GM18858 (cell line): ENCODE measurements around the gene RNU5D-1.

ENCODE experiments used
- ATAC-seq: cut with Tn5 transposase; IDR thresholded peaks from one replicate; pipeline ENCODE4 v1.9.1; 2021; ENCODE audit not compliant: unreplicated experiment

The RNU5D-1 gene

DNA sequence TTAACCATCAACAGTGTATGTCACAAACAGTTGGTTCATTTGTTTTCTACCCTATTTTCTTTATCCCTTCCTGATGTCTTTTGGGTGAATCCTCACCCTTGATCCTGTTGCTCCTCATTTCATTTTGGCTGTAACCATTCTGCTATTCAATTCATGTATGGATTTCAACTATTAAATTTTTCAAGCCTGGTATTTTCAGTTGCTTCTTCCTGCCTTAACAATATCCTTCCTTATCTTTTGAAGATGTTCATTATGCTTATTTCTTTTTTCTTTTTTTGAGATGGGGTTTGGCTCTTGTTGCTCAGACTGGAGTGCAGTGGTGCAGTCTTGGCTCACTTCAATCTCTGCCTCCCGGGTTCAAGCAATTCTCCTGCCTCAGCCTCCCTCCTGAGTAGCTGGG lies 2.8 kb upstream of the RNU5D-1 start:
- ATAC-seq = no peak

DNA sequence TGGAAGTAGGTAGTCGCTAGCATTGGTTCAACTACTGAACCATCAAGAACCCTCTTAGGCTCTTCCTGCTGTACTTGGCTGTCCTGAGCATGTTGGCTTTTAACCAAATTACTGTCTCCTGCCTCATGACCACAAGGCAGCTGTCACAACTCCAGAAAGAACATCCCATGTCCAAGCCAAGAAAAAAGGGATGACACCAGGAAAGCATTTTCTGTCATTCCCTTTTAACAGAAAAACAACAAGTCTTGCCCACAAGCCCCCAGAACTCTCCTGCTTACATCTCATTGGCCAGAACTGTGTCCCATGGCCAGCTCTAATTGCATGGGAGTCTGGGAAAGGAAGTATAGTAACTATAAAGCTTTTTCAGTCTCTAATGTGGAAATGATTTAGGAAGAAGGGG lies 2.4 kb upstream of the RNU5D-1 start:
- ATAC-seq = no peak

- ATAC-seq = no peak
These were observed 5.8 kb downstream of the RNU5D-1 start for GRCh38 chr1:44724955-44725698.

- ATAC-seq = no peak
These were observed 6.5 kb downstream of the RNU5D-1 start for GRCh38 chr1:44724296-44724954.

GRCh38 chr1:44723496-44724295 lies 7.3 kb downstream of the RNU5D-1 start:
- no peak for ATAC-seq

GRCh38 chr1:44723064-44723463 lies 7.9 kb downstream of the RNU5D-1 start:
- no peak for ATAC-seq

DNA sequence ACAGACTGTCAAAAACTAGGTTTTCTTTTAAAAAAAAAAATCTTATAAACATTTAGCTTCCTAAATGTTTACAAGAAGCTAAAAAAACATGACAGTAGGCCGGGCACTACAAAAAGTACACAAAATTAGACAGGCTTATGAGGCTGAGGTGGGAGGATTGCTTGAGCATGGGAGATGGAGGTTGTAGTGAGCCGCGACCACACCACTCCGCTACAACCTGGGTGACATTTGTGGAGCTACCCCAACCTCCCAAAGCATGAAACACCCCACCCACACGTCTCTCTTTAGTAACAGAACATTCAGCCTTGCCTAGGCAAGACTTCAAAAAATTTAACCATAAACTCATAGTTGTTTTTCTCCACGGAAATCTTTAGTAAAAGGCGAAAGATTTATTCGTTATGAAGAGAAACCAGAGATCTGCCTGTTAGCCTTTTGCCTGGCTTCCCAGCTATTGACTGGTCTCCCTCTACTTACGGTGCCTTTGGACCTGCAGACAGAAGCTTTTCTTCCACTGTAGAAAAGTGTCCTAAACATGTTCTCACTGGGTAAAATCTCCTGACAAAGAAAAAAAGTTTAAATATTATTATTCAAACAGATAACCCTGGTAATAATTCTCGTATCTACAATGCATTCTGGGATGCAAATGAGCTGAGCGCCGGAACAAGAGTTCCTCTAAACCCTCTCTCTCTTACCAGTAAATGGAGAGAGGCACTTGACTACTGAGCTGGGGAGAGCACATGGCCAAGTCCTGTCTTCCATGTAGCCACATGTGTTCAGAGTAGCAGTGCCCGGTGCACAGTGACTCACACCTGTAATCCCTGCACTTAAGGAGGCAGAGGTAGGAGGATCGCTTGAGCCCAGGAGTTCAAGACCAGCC lies 9.2 kb downstream of the RNU5D-1 start:
- ATAC-seq = peak; percentile 67

GRCh38 chr1:44720281-44720680 lies 10.7 kb downstream of the RNU5D-1 start:
- ATAC-seq = no peak

DNA sequence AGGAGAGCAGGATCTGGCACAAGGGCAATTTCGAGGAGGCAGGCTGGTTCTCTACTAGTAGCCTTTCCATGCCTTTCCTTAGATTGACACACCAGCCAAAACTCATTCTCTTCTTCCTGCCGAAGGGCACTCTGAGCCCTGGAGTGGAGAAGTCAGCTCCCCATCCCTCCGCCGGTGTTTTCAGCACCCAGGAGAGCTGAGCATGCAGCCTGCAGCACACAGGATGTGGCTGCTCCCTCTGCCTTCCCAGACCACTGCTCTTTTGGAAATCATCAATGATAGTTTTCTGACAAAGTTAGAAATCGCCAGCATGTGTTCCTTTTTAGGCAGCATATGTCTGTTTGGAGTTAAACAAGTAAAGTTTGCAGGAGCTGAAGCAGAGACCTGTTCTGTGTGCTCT lies 11.7 kb downstream of the RNU5D-1 start:
- no peak for ATAC-seq

- no peak for ATAC-seq
These were observed 12.9 kb downstream of the RNU5D-1 start for GRCh38 chr1:44718091-44718490.

DNA sequence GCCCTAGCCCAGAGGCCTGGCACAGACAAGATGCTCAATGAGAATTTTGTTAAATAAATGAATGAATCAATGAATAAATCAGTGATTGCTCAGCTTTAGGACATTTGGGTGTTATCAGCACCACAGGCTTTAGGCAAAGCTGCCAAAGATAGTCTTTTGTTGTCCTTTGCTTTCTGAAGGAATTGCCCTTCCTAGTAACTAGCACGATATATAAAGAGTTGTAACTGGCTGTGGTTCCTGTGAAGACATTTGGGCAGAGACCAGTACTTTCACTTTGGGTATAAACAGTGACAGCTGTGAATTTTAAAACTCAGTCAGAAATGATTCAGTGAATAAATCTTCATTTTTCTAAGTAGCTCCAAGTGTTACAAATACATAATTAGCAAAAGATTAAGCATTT lies 13.3 kb downstream of the RNU5D-1 start:
- ATAC-seq = no peak

DNA sequence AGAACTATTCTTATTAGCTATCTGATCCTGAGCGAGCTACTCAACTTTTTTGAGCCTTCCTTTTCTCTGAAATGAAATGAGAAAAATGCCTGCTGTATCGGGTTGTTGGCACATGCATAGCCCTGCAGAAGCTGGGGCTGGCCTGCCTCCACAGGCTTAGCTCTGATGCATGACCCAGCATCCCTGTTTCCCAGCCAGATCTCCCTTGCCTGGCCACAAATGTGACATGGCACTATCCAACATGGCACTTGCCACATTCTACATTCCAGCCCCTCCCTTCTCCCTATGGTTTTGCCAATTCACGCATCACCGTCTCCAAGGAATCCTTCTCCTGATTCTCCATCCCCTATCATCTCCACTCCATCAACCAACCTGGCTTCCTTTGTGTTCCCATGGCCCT lies 13.8 kb downstream of the RNU5D-1 start:
- no peak for ATAC-seq

DNA sequence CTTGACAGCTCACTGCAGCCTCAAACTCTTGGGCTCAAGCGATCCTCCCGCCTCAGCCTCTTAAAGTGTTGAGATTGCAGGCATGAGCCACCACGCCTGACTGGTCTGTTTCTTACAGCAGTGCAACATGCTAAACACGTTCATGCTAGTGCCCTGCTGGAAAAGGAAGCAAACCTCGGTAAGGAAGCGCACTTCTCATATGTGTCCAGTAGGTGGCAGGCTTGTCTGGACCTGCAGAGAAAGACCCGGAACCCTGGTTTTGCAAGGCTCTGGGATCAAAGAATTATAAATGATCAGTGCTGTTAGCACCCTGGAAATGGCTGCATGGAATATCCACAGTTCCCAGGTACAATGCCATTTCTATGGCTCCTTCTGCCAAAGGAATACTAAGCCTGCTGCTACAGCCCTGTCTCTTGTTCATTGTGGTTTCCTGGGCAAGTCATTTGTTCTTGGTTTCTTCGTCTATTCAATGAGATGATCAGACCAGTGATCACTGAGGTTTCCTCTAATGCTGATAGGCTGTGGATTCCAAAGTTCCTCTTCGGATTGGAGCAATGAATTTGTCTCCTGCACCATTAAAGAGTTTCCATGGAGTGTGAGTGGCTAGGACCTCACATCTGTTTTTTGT lies 15.9 kb downstream of the RNU5D-1 start:
- ATAC-seq = no peak

GRCh38 chr1:44714532-44714931 lies 16.4 kb downstream of the RNU5D-1 start:
- ATAC-seq = no peak

DNA sequence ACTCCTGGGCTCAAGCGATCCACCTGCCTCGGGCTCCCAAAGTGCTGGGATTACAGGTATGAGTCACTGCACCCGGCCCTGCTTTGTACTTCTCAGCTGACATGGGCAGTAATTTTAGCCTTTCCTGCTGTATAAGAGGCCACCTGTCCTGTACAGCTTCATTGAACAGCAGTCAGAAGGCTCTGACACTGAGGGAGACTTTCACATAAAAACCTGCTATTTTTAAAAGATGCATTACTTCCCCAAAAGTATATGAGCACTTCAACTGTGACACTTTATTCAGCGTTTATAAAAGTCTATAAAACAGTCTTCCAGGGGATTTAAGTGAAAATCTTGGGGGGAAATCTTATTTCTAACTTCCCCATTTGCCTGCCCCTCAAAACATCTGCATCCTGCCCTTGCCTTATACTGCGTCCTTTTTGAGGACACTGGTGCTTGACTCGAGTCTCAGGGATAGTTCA lies 17.6 kb downstream of the RNU5D-1 start:
- no peak for ATAC-seq

- no peak for ATAC-seq
These were observed 22.8 kb downstream of the RNU5D-1 start for GRCh38 chr1:44707959-44708831.

DNA sequence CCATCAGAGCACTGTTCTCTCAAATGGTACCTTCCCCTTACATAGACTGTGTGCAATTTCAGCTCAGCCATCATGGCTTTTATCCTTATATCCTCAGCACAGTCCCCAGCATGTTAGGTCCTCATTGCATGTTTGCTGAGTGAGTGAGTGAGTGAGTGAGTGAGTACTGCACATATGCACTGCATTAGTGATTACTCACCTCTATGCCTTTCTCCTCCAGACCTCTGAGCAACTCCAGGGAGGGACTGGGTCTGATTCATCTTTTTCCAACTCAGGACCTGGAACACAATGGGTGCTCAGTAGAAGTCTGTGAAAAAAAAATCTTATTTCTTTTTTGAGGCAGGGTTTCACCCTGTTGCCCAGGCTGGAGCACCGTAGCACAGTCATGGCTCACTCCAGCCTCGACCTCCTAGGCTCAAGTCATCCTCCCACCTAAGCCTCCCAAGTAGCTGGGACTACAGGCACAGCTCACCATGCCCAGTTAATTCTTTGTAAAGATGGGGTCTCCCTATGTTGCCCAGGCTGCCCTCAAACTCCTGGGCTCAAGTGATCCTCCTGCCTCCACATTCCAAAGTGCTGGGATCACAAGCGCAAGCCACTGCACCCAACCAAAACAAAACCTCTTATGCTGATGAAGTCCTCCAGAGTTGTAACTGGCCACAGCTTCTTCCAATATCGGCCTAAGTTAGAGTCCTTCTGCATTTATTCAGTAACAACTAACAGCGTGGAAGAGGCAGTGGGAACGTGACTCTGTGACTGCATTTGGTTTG lies 23.7 kb downstream of the RNU5D-1 start:
- no peak for ATAC-seq

GRCh38 chr1:44705938-44706337 lies 25.0 kb downstream of the RNU5D-1 start:
- no peak for ATAC-seq

- ATAC-seq = no peak
These were observed 25.5 kb downstream of the RNU5D-1 start for GRCh38 chr1:44705470-44705869.
